GM12878 (cell line): ENCODE results near the gene CAMKK2. TPM values are rescaled to one million over a fixed set of nuclear protein-coding genes. Genes with fewer than 3 reads are reported as not detected.
A peak's percentile ranks its signal among the peaks of the same experiment; 100 is the strongest.

ENCODE experiments used
- ATAC-seq: fragments of 200-7000 bp; cut with Tn5 transposase; 3 replicates; pipeline ENCODE4 v1.9.1; 2020; ENCODE audit warnings: mild to moderate bottlenecking, moderate library complexity
- BruUV-seq: library from RNA; stranded (reverse); fragments of 400-500 nt; replicated peaks from 2 replicates; lab custom pipeline; 2021; lab: Mats Ljungman, UMichigan
- CTCF ChIA-PET: fragments of 300-600 bp; sonication (Branson Sonifier 250); formaldehyde crosslinking; extraction: SDS; loops from one replicate; lab custom pipeline; 2021; ENCODE audit warnings: inconsistent platforms; lab: Yijun Ruan, JAX
- POLR2A ChIA-PET: fragments of 350-600 bp; formaldehyde crosslinking; extraction: SDS; loops from one replicate; lab custom pipeline; 2021; ENCODE audit warnings: inconsistent platforms; lab: Charles Lee
- RAD21 ChIA-PET: fragments of 300-600 bp; sonication (Branson Sonifier 250); formaldehyde crosslinking; loops from one replicate; lab custom pipeline; 2023; ENCODE audit warnings: antibody characterized with exemption; ENCODE audit not compliant: unreplicated experiment; lab: Charles Lee
- SMC1A ChIA-PET: fragments of 300-600 bp; sonication (Branson Sonifier 250); formaldehyde crosslinking; loops from one replicate; lab custom pipeline; 2023; ENCODE audit not compliant: unreplicated experiment, uncharacterized antibody; lab: Charles Lee
- DNase-seq: peaks from one replicate; pipeline ENCODE4 v3.0.0-alpha.2; 2011; ENCODE audit warnings: low read depth, low spot score
- FAIRE-seq: peaks from 3 replicates; lab custom pipeline; 2011; peaks lifted over from hg19 to GRCh38; lab: Jason Lieb, UNC
- H2AFZ ChIP-seq: 2 replicates; pipeline ENCODE4 v1.6.0; 2011; ENCODE audit warnings: low read depth, low read length, control low read depth; ENCODE audit not compliant: control insufficient read depth
- H3K27ac ChIP-seq: 2 replicates; pipeline ENCODE4 v1.5.1; 2011; ENCODE audit warnings: control low read depth; ENCODE audit not compliant: control insufficient read depth, insufficient read depth
- H3K27me3 ChIP-seq, 2 experiments: replicated peaks in 1 of 2; 2 replicates each; pipeline versions ENCODE4 v1.6.0 to v1.6.1; 2011; ENCODE audit warnings: low read length in 1 of 2; ENCODE audit not compliant: control insufficient read depth in 2 of 2, insufficient read depth in 2 of 2
- H3K36me3 ChIP-seq, 2 experiments: 2 replicates each; pipeline ENCODE4 v1.5.1; 2011; ENCODE audit warnings: low read length in 1 of 2; ENCODE audit not compliant: control insufficient read depth in 2 of 2, insufficient read depth in 2 of 2
- H3K4me1 ChIP-seq: 2 replicates; pipeline ENCODE4 v1.6.1; 2011; ENCODE audit warnings: mild to moderate bottlenecking, low read length, moderate library complexity, mixed read lengths; ENCODE audit not compliant: control insufficient read depth, insufficient read depth
- H3K4me2 ChIP-seq: 2 replicates; pipeline ENCODE4 v1.6.0; 2011; ENCODE audit warnings: control low read depth; ENCODE audit not compliant: control insufficient read depth, insufficient read depth
- H3K4me3 ChIP-seq: fragments of 200-600 bp; sonication (generic); 2 replicates; pipeline ENCODE4 v1.5.1; 2016
- H3K79me2 ChIP-seq: 2 replicates; pipeline ENCODE4 v1.6.0; 2011; ENCODE audit warnings: low read length; ENCODE audit not compliant: control insufficient read depth, insufficient read depth
- H3K9ac ChIP-seq: 2 replicates; pipeline ENCODE4 v1.8.0; 2011; ENCODE audit warnings: low read length, control low read depth, mixed read lengths; ENCODE audit not compliant: control insufficient read depth, insufficient read depth
- H3K9me3 ChIP-seq: replicated peaks from 3 replicates; pipeline ENCODE4 v1.5.1; 2011; ENCODE audit warnings: mild to moderate bottlenecking, low read length; ENCODE audit not compliant: control insufficient read depth, insufficient read depth
- H4K20me1 ChIP-seq: 2 replicates; pipeline ENCODE4 v1.6.0; 2011; ENCODE audit not compliant: control insufficient read depth, insufficient read depth
- CEBPB ChIP-seq, 2 experiments: fragments of 150-350 bp in 1 of 2; IDR thresholded peaks; 2 replicates each; pipeline ENCODE4 v1.6.1; 2012 to 2014; ENCODE audit warnings: low read depth in 2 of 2, low read length in 2 of 2, borderline replicate concordance in 1 of 2, inconsistent platforms in 1 of 2
- EED ChIP-seq: sonication (generic); IDR thresholded peaks from 2 replicates; pipeline ENCODE4 v1.6.1; 2016; ENCODE audit warnings: antibody characterized with exemption, low read depth
- ESRRA ChIP-seq: IDR thresholded peaks from 2 replicates; pipeline ENCODE4 v1.6.1; 2012; ENCODE audit warnings: mild to moderate bottlenecking, low read length, improper control_type of control experiment
- IKZF2 ChIP-seq, 2 experiments: fragments of 450-650 bp; IDR thresholded peaks; 2 replicates each; pipeline ENCODE4 v1.6.1; 2017; ENCODE audit warnings: mild to moderate bottlenecking in 2 of 2, moderate library complexity in 2 of 2
- PAX5 ChIP-seq: IDR thresholded peaks from 2 replicates; pipeline ENCODE4 v1.6.1; 2011; ENCODE audit warnings: low read depth, low read length, borderline replicate concordance
- SREBF2 ChIP-seq: IDR thresholded peaks from 2 replicates; pipeline ENCODE4 v1.6.1; 2012; ENCODE audit warnings: mild to moderate bottlenecking, low read length
- ZNF207 ChIP-seq: fragments of 450-650 bp; IDR thresholded peaks from 2 replicates; pipeline ENCODE4 v1.6.1; 2014; ENCODE audit warnings: antibody characterized with exemption, mild to moderate bottlenecking, borderline replicate concordance
- WGBS: methylation state at CpG from one replicate; pipeline ENCODE4 v1.1.6; 2016; ENCODE audit warnings: low lambda C conversion rate; ENCODE audit not compliant: insufficient replicate concordance, insufficient coverage; ENCODE audit errors: missing lambda C conversion rate; 5-methylcytosine and 5-hydroxymethylcytosine counted together
- in situ Hi-C: fragments of 300-500 bp; cut with MboI; formaldehyde crosslinking; loops from 9 replicates; pipeline ENCODE4 v1.14.3; 2018; ENCODE audit warnings: mixed read lengths
- intact Hi-C: fragments of 100-400 bp; cut with micrococcal nuclease; formaldehyde crosslinking; loops from one replicate; pipeline ENCODE4 v1.14.2; 2022; ENCODE audit not compliant: unreplicated experiment
- polyA plus RNA-seq, 11 experiments: library from polyadenylated mRNA; depleted of rRNA in 4 of 11; unstranded in 6 of 11; stranded (reverse) in 5 of 11; fragments of >200 nt; fragmentation: Nextera tagmentation in 4 of 11; fragmentation: Illumina TruSeq in 1 of 11; extraction: Ambion mirVana in 4 of 11; extraction: Trizol in 1 of 11; gene quantifications; 1 replicate in 1 of 11; 2 replicates in 10 of 11; pipeline versions ENCODE4 v1.2.1 to v1.2.3, GENCODE V29; 2011 to 2016; ENCODE audit warnings: inconsistent platforms in 2 of 11, missing spikeins in 2 of 11, low read depth in 1 of 11
- total RNA-seq, 4 experiments: library from RNA; depleted of rRNA in 3 of 4; stranded (reverse); fragments of >200 nt in 3 of 4; fragmentation: Illumina TruSeq in 1 of 4; extraction: Trizol in 1 of 4; gene quantifications; 2 replicates each; pipeline versions ENCODE4 v1.2.1 to v1.2.3, GENCODE V29; 2013 to 2021
- TF ChIP-seq, protein P1 (sequence below): IDR thresholded peaks from 2 replicates; pipeline ENCODE4 v1.6.1; 2012; ENCODE audit warnings: low read depth, low read length, improper control_type of control experiment
- TF ChIP-seq, protein P2 (sequence below): IDR thresholded peaks from 2 replicates; pipeline ENCODE4 v1.6.1; 2012; ENCODE audit warnings: low read depth, low read length, improper control_type of control experiment
- TF ChIP-seq, protein P3 (sequence below): fragments of 450-650 bp; IDR thresholded peaks from 2 replicates; pipeline ENCODE4 v1.6.1; 2017; ENCODE audit warnings: mild to moderate bottlenecking
- TF ChIP-seq, protein P4 (sequence below): fragments of 450-650 bp; formaldehyde crosslinking; IDR thresholded peaks from 2 replicates; pipeline ENCODE4 v1.4.0; 2022; ENCODE audit warnings: mild to moderate bottlenecking, moderate library complexity
- TF ChIP-seq, protein P5 (sequence below): IDR thresholded peaks from 2 replicates; pipeline ENCODE4 v1.6.1; 2012; ENCODE audit warnings: low read length, inconsistent platforms

The CAMKK2 gene
- total and polyA plus RNA-seq, 10 of the 15 experiments (the other 5 are each of a cell fraction or from before 2014, with no cell fraction given), result 5.2 to 40.6 (median 26.6) TPM

DNA sequence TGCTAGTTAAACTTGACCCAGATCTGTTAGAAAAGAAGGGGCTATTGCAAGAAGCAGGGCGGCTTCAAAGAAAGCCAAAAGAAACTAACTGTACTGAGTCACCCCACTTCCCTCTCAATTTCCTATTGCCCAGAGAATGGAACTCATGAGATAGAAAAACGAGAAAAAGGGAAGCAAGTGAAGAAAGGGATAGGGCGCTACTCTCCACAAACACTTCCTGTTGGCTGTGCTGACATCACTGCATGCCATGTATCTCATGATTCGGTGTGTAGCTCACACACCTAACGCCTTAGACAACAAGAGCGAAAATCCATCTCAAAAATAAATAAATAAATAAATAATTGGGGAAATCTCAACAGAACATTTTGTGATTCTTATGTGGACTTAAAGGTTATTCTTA is 99.6 kb downstream of the CAMKK2 start:
- BruUV-seq, result no TSS peak
- ChIA-PET CTCF (interaction anchor here (1.0 to 1.5 kb wide), 3 partner anchors 58 to 136 kb away, joined by 3 to 4 read pairs (median 3); no protein-coding TSS in a partner anchor), POLR2A (interaction anchor here (0.5 kb wide), 1 partner anchor 995 kb away, joined by 3 read pairs; no protein-coding TSS in a partner anchor), SMC1A (interaction anchor here (1.2 to 1.8 kb wide), 3 partner anchors 10 to 43 kb away, joined by 3 to 8 read pairs (median 4); no protein-coding TSS in a partner anchor)
- DNase-seq, result no peak
- in situ Hi-C loops, result no loop called here
- intact Hi-C loops, result no loop called here
- TF ChIP-seq ZNF207, result no peak
- TF ChIP-seq IKZF2 (IDR thresholded peaks at IDR 0.05), result 0 out of 4 replicates have a peak, but pooled peaks of 1 of the 2 experiments have one; percentile 10
- TF ChIP-seq, protein P1, sequence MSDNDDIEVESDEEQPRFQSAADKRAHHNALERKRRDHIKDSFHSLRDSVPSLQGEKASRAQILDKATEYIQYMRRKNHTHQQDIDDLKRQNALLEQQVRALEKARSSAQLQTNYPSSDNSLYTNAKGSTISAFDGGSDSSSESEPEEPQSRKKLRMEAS, result no peak
- TF ChIP-seq, protein P2, sequence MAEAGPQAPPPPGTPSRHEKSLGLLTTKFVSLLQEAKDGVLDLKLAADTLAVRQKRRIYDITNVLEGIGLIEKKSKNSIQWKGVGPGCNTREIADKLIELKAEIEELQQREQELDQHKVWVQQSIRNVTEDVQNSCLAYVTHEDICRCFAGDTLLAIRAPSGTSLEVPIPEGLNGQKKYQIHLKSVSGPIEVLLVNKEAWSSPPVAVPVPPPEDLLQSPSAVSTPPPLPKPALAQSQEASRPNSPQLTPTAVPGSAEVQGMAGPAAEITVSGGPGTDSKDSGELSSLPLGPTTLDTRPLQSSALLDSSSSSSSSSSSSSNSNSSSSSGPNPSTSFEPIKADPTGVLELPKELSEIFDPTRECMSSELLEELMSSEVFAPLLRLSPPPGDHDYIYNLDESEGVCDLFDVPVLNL, result no peak
- TF ChIP-seq, protein P3, sequence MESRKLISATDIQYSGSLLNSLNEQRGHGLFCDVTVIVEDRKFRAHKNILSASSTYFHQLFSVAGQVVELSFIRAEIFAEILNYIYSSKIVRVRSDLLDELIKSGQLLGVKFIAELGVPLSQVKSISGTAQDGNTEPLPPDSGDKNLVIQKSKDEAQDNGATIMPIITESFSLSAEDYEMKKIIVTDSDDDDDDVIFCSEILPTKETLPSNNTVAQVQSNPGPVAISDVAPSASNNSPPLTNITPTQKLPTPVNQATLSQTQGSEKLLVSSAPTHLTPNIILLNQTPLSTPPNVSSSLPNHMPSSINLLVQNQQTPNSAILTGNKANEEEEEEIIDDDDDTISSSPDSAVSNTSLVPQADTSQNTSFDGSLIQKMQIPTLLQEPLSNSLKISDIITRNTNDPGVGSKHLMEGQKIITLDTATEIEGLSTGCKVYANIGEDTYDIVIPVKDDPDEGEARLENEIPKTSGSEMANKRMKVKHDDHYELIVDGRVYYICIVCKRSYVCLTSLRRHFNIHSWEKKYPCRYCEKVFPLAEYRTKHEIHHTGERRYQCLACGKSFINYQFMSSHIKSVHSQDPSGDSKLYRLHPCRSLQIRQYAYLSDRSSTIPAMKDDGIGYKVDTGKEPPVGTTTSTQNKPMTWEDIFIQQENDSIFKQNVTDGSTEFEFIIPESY, result no peak
- no peak for TF ChIP-seq PAX5
- TF ChIP-seq CEBPB (IDR thresholded peaks at IDR 0.05; ENCODE audit: borderline replicate concordance in 1 of 2, low read depth in 2 of 2, low read length in 2 of 2), result no peak
- TF ChIP-seq, protein P4, sequence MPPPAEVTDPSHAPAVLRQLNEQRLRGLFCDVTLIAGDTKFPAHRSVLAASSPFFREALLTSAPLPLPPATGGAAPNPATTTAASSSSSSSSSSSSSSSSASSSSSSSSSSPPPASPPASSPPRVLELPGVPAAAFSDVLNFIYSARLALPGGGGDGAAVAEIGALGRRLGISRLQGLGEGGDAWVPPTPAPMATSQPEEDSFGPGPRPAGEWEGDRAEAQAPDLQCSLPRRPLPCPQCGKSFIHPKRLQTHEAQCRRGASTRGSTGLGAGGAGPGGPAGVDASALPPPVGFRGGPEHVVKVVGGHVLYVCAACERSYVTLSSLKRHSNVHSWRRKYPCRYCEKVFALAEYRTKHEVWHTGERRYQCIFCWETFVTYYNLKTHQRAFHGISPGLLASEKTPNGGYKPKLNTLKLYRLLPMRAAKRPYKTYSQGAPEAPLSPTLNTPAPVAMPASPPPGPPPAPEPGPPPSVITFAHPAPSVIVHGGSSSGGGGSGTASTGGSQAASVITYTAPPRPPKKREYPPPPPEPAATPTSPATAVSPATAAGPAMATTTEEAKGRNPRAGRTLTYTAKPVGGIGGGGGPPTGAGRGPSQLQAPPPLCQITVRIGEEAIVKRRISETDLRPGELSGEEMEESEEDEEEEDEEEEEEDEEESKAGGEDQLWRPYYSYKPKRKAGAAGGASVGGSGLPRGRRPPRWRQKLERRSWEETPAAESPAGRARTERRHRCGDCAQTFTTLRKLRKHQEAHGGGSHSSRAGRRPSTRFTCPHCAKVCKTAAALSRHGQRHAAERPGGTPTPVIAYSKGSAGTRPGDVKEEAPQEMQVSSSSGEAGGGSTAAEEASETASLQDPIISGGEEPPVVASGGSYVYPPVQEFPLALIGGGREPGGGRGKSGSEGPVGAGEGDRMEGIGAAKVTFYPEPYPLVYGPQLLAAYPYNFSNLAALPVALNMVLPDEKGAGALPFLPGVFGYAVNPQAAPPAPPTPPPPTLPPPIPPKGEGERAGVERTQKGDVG (CRISPR knock-in tag), result no peak
- TF ChIP-seq, protein P5, sequence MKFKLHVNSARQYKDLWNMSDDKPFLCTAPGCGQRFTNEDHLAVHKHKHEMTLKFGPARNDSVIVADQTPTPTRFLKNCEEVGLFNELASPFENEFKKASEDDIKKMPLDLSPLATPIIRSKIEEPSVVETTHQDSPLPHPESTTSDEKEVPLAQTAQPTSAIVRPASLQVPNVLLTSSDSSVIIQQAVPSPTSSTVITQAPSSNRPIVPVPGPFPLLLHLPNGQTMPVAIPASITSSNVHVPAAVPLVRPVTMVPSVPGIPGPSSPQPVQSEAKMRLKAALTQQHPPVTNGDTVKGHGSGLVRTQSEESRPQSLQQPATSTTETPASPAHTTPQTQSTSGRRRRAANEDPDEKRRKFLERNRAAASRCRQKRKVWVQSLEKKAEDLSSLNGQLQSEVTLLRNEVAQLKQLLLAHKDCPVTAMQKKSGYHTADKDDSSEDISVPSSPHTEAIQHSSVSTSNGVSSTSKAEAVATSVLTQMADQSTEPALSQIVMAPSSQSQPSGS, result no peak
- no peak for TF ChIP-seq ESRRA
- TF ChIP-seq SREBF2, result no peak
- TF ChIP-seq EED, result peak; percentile 56
- TF ChIP-seq, all 136 proteins: peak for 2
- Histone ChIP-seq H3K4me3 (no peak overlapping the region), H3K9me3 (no peaks in the 10 kb centered on the region), H3K9ac (no peak overlapping the region), H2AFZ (peak overlapping the region; percentile 62), H4K20me1 (no peaks in the 10 kb centered on the region), H3K4me2 (0 out of 2 replicates have a peak overlapping the region, but pooled peaks have one; percentile 7), H3K27ac (no peak overlapping the region), H3K36me3 (no peaks in the 10 kb centered on the region), H3K27me3 (no peaks in the 10 kb centered on the region), H3K79me2 (no peaks in the 10 kb centered on the region), H3K4me1 (no peaks in the 10 kb centered on the region; the same call in 1 of the 2 replicates)
- no peak for FAIRE-seq
- RAD21 ChIA-PET, result interaction anchor here (1.6 kb wide), 1 partner anchor 44 kb away, joined by 3 read pairs; no protein-coding TSS in a partner anchor
- no peak; the same call in 2 of the 3 replicates for ATAC-seq
- WGBS, result 24% methylated on average over 6 of the region's 6 CpGs
